ENCODE data around the gene C17orf75.

C17orf75 gene

GRCh38 chr17:32302037-32302436, 39.9 kb downstream of the C17orf75 start:
- no peak overlapping the region for H3K4me2 ChIP-seq (ENCODE audit: low read length)
- H3K27me3 ChIP-seq (ENCODE audit: control insufficient read depth, insufficient read depth, low read length), result peaks cover 44% of the 10 kb centered on the region
- H3K9ac ChIP-seq (ENCODE audit: low read depth, low read length), result no peak overlapping the region
- H3K36me3 ChIP-seq (ENCODE audit: insufficient read depth, low read length), result no peaks in the 10 kb centered on the region
- no peaks in the 10 kb centered on the region for H3K9me3 ChIP-seq (replicated peaks; ENCODE audit: low read length)
- H3K4me3 ChIP-seq (ENCODE audit: low read length), result no peak overlapping the region
- H3K4me1 ChIP-seq (ENCODE audit: control insufficient read depth, insufficient read depth, low read length), result no peaks in the 10 kb centered on the region

GRCh38 chr17:32299580-32300164, 42.3 kb downstream of the C17orf75 start:
- Histone ChIP-seq H3K4me2 (ENCODE audit: low read length) (no peak overlapping the region), H3K9ac (ENCODE audit: low read depth, low read length) (no peak overlapping the region), H3K4me3 (ENCODE audit: low read length) (no peak overlapping the region), H3K27me3 (ENCODE audit: control insufficient read depth, insufficient read depth, low read length) (peaks cover 41% of the 10 kb centered on the region), H3K9me3 (replicated peaks; ENCODE audit: low read length) (no peaks in the 10 kb centered on the region), H3K4me1 (ENCODE audit: control insufficient read depth, insufficient read depth, low read length) (no peaks in the 10 kb centered on the region), H3K36me3 (ENCODE audit: insufficient read depth, low read length) (no peaks in the 10 kb centered on the region)

DNA sequence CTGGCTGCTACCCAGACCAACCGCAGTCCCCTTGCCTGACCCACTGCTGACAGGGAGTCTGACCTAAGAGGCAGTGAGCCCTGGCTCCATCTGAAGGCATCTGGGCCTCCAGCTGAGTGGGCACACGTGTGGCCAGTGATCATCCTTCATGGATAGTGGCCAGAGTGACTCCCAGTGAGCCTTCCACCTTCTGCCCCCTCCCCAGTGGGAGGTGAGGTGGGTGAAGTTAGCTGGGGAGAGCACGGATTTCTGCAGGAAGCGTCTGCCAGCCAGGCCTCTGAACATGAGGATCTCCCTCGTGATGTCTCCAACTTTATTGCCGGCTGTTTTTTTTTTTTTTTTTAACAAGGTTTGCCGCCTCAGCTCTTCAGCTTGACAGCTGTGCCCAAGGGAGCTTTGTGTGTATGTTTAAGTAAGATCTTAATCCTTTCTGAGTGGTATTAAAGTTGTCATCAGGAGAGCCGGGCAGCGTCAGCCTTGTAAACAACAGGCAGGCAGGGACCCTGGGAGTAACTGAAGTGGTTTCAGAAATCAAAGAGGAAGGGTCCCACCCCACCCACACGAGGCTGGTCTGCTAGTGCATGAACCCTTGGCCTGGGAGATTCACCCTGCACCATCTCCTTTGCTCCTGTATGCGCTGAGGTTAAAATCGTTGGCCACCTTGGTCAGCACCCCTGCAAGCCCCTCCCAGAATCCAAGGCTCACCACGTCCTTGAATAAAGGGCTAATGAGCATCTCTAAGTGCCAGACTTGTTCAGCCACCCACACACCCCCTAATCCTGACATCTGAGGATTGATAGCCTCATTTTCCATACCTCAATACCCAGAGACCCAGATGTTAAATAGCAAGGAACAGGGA, 43.0 kb downstream of the C17orf75 start:
- peaks cover 36% of the 10 kb centered on the region for H3K27me3 ChIP-seq (ENCODE audit: control insufficient read depth, insufficient read depth, low read length)

GRCh38 chr17:32298298-32298697, 43.7 kb downstream of the C17orf75 start:
- no peaks in the 10 kb centered on the region for H3K36me3 ChIP-seq (ENCODE audit: insufficient read depth, low read length)
- H3K4me3 ChIP-seq (ENCODE audit: low read length), result no peak overlapping the region
- H3K9me3 ChIP-seq (replicated peaks; ENCODE audit: low read length), result no peaks in the 10 kb centered on the region
- H3K27me3 ChIP-seq (ENCODE audit: control insufficient read depth, insufficient read depth, low read length), result peaks cover 36% of the 10 kb centered on the region
- no peak overlapping the region for H3K4me2 ChIP-seq (ENCODE audit: low read length)
- H3K9ac ChIP-seq (ENCODE audit: low read depth, low read length), result no peak overlapping the region
- H3K4me1 ChIP-seq (ENCODE audit: control insufficient read depth, insufficient read depth, low read length), result no peaks in the 10 kb centered on the region

More for the DNA sequence above, 43.0 kb downstream of the C17orf75 start:
- Histone ChIP-seq H3K9ac (ENCODE audit: low read depth, low read length) (no peak overlapping the region), H3K9me3 (replicated peaks; ENCODE audit: low read length) (no peaks in the 10 kb centered on the region), H3K4me3 (ENCODE audit: low read length) (no peak overlapping the region), H3K36me3 (ENCODE audit: insufficient read depth, low read length) (no peaks in the 10 kb centered on the region), H3K4me1 (ENCODE audit: control insufficient read depth, insufficient read depth, low read length) (no peaks in the 10 kb centered on the region), H3K4me2 (ENCODE audit: low read length) (no peak overlapping the region)

DNA sequence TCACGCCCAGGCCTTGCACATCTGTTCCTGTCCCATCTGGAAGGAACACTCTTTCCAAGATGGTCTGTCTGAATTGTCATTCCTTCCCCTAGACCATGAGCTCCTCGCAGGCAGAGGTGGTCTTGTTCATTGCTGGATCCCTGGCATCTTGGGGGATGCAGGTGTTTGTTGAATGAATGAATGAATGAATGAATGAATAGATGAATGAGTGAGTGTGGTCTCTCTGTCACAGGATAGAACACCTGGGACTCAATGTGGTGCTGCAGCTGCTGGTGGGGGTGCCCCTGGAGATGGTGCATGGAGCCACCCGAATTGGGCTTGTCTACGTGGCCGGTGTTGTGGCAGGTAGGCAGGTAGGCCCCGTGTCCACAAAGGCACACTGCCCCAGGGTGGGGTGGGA, 44.1 kb downstream of the C17orf75 start:
- Histone ChIP-seq H3K27me3 (ENCODE audit: control insufficient read depth, insufficient read depth, low read length) (peaks cover 32% of the 10 kb centered on the region), H3K4me2 (ENCODE audit: low read length) (no peak overlapping the region), H3K9me3 (replicated peaks; ENCODE audit: low read length) (no peaks in the 10 kb centered on the region), H3K4me1 (ENCODE audit: control insufficient read depth, insufficient read depth, low read length) (no peaks in the 10 kb centered on the region), H3K4me3 (ENCODE audit: low read length) (no peak overlapping the region), H3K9ac (ENCODE audit: low read depth, low read length) (no peak overlapping the region), H3K36me3 (ENCODE audit: insufficient read depth, low read length) (no peaks in the 10 kb centered on the region)

GRCh38 chr17:32297424-32297823, 44.5 kb downstream of the C17orf75 start:
- H3K9ac ChIP-seq (ENCODE audit: low read depth, low read length), result no peak overlapping the region
- H3K4me1 ChIP-seq (ENCODE audit: control insufficient read depth, insufficient read depth, low read length), result no peaks in the 10 kb centered on the region
- H3K4me2 ChIP-seq (ENCODE audit: low read length), result no peak overlapping the region
- H3K9me3 ChIP-seq (replicated peaks; ENCODE audit: low read length), result no peaks in the 10 kb centered on the region
- no peaks in the 10 kb centered on the region for H3K36me3 ChIP-seq (ENCODE audit: insufficient read depth, low read length)
- no peak overlapping the region for H3K4me3 ChIP-seq (ENCODE audit: low read length)
- H3K27me3 ChIP-seq (ENCODE audit: control insufficient read depth, insufficient read depth, low read length), result peaks cover 31% of the 10 kb centered on the region

DNA sequence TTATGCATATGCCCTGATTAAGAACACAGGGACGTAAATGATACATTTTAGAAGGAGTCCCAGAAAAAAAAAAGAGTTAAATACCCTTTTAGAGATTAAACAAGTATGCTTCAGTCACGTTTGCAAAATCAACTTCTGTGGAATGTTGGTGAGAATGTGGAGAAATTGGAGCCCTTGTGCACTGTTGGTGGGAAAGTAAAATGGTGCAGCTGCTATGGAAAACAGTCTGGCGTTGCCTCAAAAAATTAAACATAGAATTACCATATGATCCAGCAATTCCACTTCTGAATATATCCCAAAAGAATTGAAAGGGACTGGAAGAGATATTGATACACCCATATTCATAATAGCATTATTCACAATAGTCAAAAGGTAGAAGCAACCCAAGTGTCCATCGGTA, 49.9 kb downstream of the C17orf75 start:
- H3K36me3 ChIP-seq (ENCODE audit: insufficient read depth, low read length), result no peaks in the 10 kb centered on the region
- peaks cover 31% of the 10 kb centered on the region for H3K27me3 ChIP-seq (ENCODE audit: control insufficient read depth, insufficient read depth, low read length)
- no peak overlapping the region for H3K4me2 ChIP-seq (ENCODE audit: low read length)
- H3K9me3 ChIP-seq (replicated peaks; ENCODE audit: low read length), result no peaks in the 10 kb centered on the region
- no peak overlapping the region for H3K9ac ChIP-seq (ENCODE audit: low read depth, low read length)
- no peak overlapping the region for H3K4me3 ChIP-seq (ENCODE audit: low read length)
- H3K4me1 ChIP-seq (ENCODE audit: control insufficient read depth, insufficient read depth, low read length), result no peaks in the 10 kb centered on the region

DNA sequence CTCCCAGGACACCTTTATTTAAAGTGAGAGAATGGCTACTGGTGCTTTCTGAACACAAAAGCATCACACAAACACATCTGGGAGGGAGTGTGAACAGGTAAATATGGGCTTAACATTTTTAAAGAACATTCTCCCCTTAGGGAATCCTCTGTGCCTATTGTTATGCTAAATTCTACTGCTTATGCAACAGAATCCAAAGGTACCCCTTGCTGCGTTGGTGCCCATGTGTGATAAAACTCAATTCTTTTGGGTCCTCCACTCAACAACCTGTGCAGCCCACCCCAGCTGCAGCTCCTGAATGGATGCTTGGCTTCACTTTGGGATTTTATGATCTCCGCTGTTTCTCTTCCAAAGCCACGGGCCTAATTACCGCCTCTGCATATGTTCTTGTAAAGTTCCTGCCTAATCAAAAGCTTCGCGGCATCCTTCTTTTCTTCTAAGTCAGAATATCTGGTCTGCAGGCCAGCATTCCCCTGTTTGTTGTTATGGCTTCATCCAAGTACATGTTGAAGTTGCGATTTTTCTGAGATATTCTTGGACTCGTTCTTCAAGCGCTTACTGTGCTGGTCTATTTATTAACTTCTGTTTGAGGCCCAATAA, 52.4 kb downstream of the C17orf75 start:
- Histone ChIP-seq H3K4me2 (ENCODE audit: low read length) (no peak overlapping the region), H3K4me1 (ENCODE audit: control insufficient read depth, insufficient read depth, low read length) (no peaks in the 10 kb centered on the region), H3K4me3 (ENCODE audit: low read length) (no peak overlapping the region), H3K9me3 (replicated peaks; ENCODE audit: low read length) (no peaks in the 10 kb centered on the region), H3K27me3 (ENCODE audit: control insufficient read depth, insufficient read depth, low read length) (peaks cover 23% of the 10 kb centered on the region), H3K36me3 (ENCODE audit: insufficient read depth, low read length) (no peaks in the 10 kb centered on the region), H3K9ac (ENCODE audit: low read depth, low read length) (no peak overlapping the region)

DNA sequence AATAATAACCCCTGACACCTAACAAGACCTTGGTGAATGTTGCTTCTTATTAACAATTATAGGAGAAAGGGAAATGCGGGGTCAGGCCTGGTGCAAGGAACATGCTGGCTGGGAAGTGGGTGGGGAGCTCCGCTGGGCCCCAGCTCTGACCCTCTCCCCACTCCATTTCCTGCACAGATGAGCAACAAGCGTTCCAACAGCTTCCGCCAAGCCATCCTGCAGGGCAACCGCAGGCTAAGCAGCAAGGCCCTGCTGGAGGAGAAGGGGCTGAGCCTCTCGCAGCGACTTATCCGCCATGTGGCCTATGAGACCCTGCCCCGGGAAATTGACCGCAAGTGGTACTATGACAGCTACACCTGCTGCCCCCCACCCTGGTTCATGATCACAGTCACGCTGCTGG, 53.4 kb downstream of the C17orf75 start:
- Histone ChIP-seq H3K9ac (ENCODE audit: low read depth, low read length) (no peak overlapping the region), H3K9me3 (replicated peaks; ENCODE audit: low read length) (no peaks in the 10 kb centered on the region), H3K4me1 (ENCODE audit: control insufficient read depth, insufficient read depth, low read length) (no peaks in the 10 kb centered on the region), H3K36me3 (ENCODE audit: insufficient read depth, low read length) (no peaks in the 10 kb centered on the region), H3K4me2 (ENCODE audit: low read length) (no peak overlapping the region), H3K4me3 (ENCODE audit: low read length) (no peak overlapping the region), H3K27me3 (ENCODE audit: control insufficient read depth, insufficient read depth, low read length) (peaks cover 30% of the 10 kb centered on the region)

- no peaks in the 10 kb centered on the region for H3K36me3 ChIP-seq (ENCODE audit: insufficient read depth, low read length)
- no peak overlapping the region for H3K4me3 ChIP-seq (ENCODE audit: low read length)
- no peak overlapping the region for H3K9ac ChIP-seq (ENCODE audit: low read depth, low read length)
- peaks cover 31% of the 10 kb centered on the region for H3K27me3 ChIP-seq (ENCODE audit: control insufficient read depth, insufficient read depth, low read length)
- H3K4me1 ChIP-seq (ENCODE audit: control insufficient read depth, insufficient read depth, low read length), result no peaks in the 10 kb centered on the region
- no peak overlapping the region for H3K4me2 ChIP-seq (ENCODE audit: low read length)
- H3K9me3 ChIP-seq (replicated peaks; ENCODE audit: low read length), result no peaks in the 10 kb centered on the region
Measured at GRCh38 chr17:32287804-32288511, 54.0 kb downstream of the C17orf75 start.

DNA sequence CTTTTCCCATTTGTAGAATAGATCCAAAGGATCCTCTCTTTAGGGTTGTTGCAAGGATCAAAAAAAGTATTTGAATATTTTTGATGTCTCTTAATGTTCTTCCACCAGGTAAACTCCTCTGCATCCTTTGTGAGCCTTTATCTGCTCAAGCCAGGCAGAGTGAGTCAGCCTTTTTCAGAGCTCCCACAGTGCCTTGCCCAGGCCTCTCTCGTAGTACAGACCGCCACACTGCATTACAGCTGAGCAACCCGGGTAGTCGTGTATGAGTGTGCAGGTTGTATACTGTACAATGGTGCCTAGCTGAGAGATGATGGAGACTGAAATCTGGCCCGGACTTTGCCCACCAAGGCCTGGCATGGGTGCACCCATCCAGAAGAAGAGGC, 55.5 kb downstream of the C17orf75 start:
- no peaks in the 10 kb centered on the region for H3K4me1 ChIP-seq (ENCODE audit: control insufficient read depth, insufficient read depth, low read length)
- H3K27me3 ChIP-seq (ENCODE audit: control insufficient read depth, insufficient read depth, low read length), result peaks cover 29% of the 10 kb centered on the region
- no peak overlapping the region for H3K4me2 ChIP-seq (ENCODE audit: low read length)
- no peak overlapping the region for H3K4me3 ChIP-seq (ENCODE audit: low read length)
- H3K9me3 ChIP-seq (replicated peaks; ENCODE audit: low read length), result no peaks in the 10 kb centered on the region
- no peak overlapping the region for H3K9ac ChIP-seq (ENCODE audit: low read depth, low read length)
- no peaks in the 10 kb centered on the region for H3K36me3 ChIP-seq (ENCODE audit: insufficient read depth, low read length)

Measured in skeletal muscle satellite cell (primary cell).